T-helper 2 cell (primary cell): ENCODE results near the gene TPGS1.
"Not testable (repeated sequence)": the region's sequence is repeated elsewhere in the genome, so short reads cannot be mapped to it uniquely, and the experiment has no call there.

Experiments used
- DNase-seq, 5 experiments: peaks; one replicate each; pipeline versions ENCODE4 v3.0.0 to v3.0.0-alpha.2; 2012 to 2022

Gene TPGS1

GRCh38 chr19:478236-478903, 28.9 kb upstream of the TPGS1 start:
- no peak for DNase-seq

- no peak for DNase-seq
These were observed 28.3 kb upstream of the TPGS1 start for GRCh38 chr19:478976-479375.

GRCh38 chr19:480016-480855, 27.1 kb upstream of the TPGS1 start:
- peak in 2 of 5 experiments; percentile 38 to 52 for DNase-seq

GRCh38 chr19:481100-481499, 26.2 kb upstream of the TPGS1 start:
- DNase-seq: not testable (repeated sequence)

- DNase-seq: no peak
These were observed 24.9 kb upstream of the TPGS1 start for GRCh38 chr19:482186-483041.

- DNase-seq: no peak
These were observed 23.8 kb upstream of the TPGS1 start for GRCh38 chr19:483332-484072.

GRCh38 chr19:484494-484893, 22.8 kb upstream of the TPGS1 start:
- DNase-seq: no peak

GRCh38 chr19:485077-485476, 22.2 kb upstream of the TPGS1 start:
- DNase-seq: no peak

GRCh38 chr19:485583-486236, 21.6 kb upstream of the TPGS1 start:
- DNase-seq: no peak

- peak; percentile 79 to 97 (median 87) for DNase-seq
These were observed 18.5 kb upstream of the TPGS1 start for GRCh38 chr19:488505-489417.

- peak in 1 of 5 experiments; percentile 35 for DNase-seq
These were observed 17.7 kb upstream of the TPGS1 start for GRCh38 chr19:489418-490196.

- peak in 1 of 5 experiments; percentile 24 for DNase-seq
These were observed 16.1 kb upstream of the TPGS1 start for GRCh38 chr19:491146-491741.

- peak in 3 of 5 experiments; percentile 14 to 63 (median 34) for DNase-seq
These were observed 15.2 kb upstream of the TPGS1 start for GRCh38 chr19:492091-492531.

GRCh38 chr19:493391-494170, 13.7 kb upstream of the TPGS1 start:
- DNase-seq: no peak

GRCh38 chr19:494171-495080, 12.9 kb upstream of the TPGS1 start:
- no peak for DNase-seq

- DNase-seq: no peak
These were observed 12.3 kb upstream of the TPGS1 start for GRCh38 chr19:495081-495401.

GRCh38 chr19:495402-496111, 11.7 kb upstream of the TPGS1 start:
- DNase-seq: peak in 3 of 5 experiments; percentile 30 to 53 (median 36)
